MM.1S (cell line): Measurements from ENCODE around the gene CEP68.

ENCODE experiments used
- DNase-seq: peaks from one replicate; pipeline ENCODE4 v3.0.0-alpha.2; 2015
- H2AFZ ChIP-seq: fragments of 300-600 bp; sonication (generic); 2 replicates; pipeline ENCODE4 v1.6.0; 2016; ENCODE audit warnings: antibody characterized with exemption, low read length
- H3F3A ChIP-seq: fragments of 300-600 bp; sonication (generic); 2 replicates; pipeline ENCODE4 v1.6.1; 2016; ENCODE audit warnings: mild to moderate bottlenecking, antibody characterized with exemption, low read length, moderate library complexity, mixed read lengths; ENCODE audit not compliant: insufficient read depth
- H3K27ac ChIP-seq: fragments of 300-600 bp; sonication (generic); 2 replicates; pipeline ENCODE4 v1.5.1; 2016; ENCODE audit warnings: mild to moderate bottlenecking, low read length
- H3K27me3 ChIP-seq: fragments of 300-600 bp; sonication (generic); replicated peaks from 2 replicates; pipeline ENCODE4 v1.6.0; 2016; ENCODE audit warnings: low read length; ENCODE audit not compliant: insufficient read depth
- H3K36me3 ChIP-seq: fragments of 300-600 bp; sonication (generic); replicated peaks from 2 replicates; pipeline ENCODE4 v1.6.1; 2016; ENCODE audit warnings: mild to moderate bottlenecking, low read length, mixed read lengths; ENCODE audit not compliant: insufficient read depth
- H3K4me1 ChIP-seq: fragments of 300-600 bp; sonication (generic); 2 replicates; pipeline ENCODE4 v1.6.1; 2016; ENCODE audit warnings: low read length, mixed read lengths
- H3K4me2 ChIP-seq: fragments of 300-600 bp; sonication (generic); 2 replicates; pipeline ENCODE4 v1.6.0; 2016; ENCODE audit warnings: low read depth, low read length
- H3K4me3 ChIP-seq: fragments of 300-600 bp; sonication (generic); 2 replicates; pipeline ENCODE4 v1.5.1; 2016; ENCODE audit warnings: low read length, mixed read lengths
- H3K79me2 ChIP-seq: fragments of 300-600 bp; sonication (generic); 2 replicates; pipeline ENCODE4 v1.6.1; 2016; ENCODE audit warnings: mixed run types, low read length, mixed read lengths
- H3K9ac ChIP-seq: fragments of 300-600 bp; sonication (generic); 2 replicates; pipeline ENCODE4 v1.6.1; 2016; ENCODE audit warnings: low read length, mixed read lengths
- H3K9me2 ChIP-seq: fragments of 300-600 bp; sonication (generic); replicated peaks from 2 replicates; pipeline ENCODE4 v1.6.1; 2016; ENCODE audit warnings: mild to moderate bottlenecking, low read length, mixed read lengths; ENCODE audit not compliant: insufficient read depth
- H3K9me3 ChIP-seq: fragments of 300-600 bp; sonication (generic); replicated peaks from 2 replicates; pipeline ENCODE4 v1.6.1; 2016; ENCODE audit warnings: mild to moderate bottlenecking, low read length, mixed read lengths; ENCODE audit not compliant: insufficient read depth
- H4K20me1 ChIP-seq: fragments of 300-600 bp; sonication (generic); 2 replicates; pipeline ENCODE4 v1.6.1; 2016; ENCODE audit warnings: mild to moderate bottlenecking, low read length, moderate library complexity, mixed read lengths; ENCODE audit not compliant: insufficient read depth
- CTCF ChIP-seq: fragments of 300-600 bp; sonication (generic); IDR thresholded peaks from 2 replicates; pipeline ENCODE4 v1.5.1; 2016; ENCODE audit warnings: antibody characterized with exemption, low read length, mixed read lengths
- EZH2 ChIP-seq: fragments of 300-600 bp; sonication (generic); optimal IDR thresholded peaks from 2 replicates; pipeline ENCODE3; 2017; ENCODE audit warnings: low read depth, mild to moderate bottlenecking, antibody characterized with exemption, low read length, mixed read lengths
- EZH2phosphoT487 ChIP-seq: fragments of 300-600 bp; sonication (generic); IDR thresholded peaks from 2 replicates; pipeline ENCODE4 v1.6.1; 2018; ENCODE audit warnings: antibody characterized with exemption, low read length

The CEP68 gene

GRCh38 chr2:65072181-65072970, 16.2 kb downstream of the CEP68 start:
- no peak overlapping the region for H2AFZ ChIP-seq
- H3K36me3 ChIP-seq = no peaks in the 10 kb centered on the region
- H3K27ac ChIP-seq = peak overlapping the region; percentile 30; the same call in 1 of the 2 replicates
- DNase-seq = peak; percentile 50
- H3K9me2 ChIP-seq = no peaks in the 10 kb centered on the region
- no peak overlapping the region for H3K4me3 ChIP-seq
- no peak overlapping the region for H3K9ac ChIP-seq
- peak overlapping the region; percentile 44; the same call in 1 of the 2 replicates for H3K4me2 ChIP-seq
- H3K79me2 ChIP-seq = no peaks in the 10 kb centered on the region
- H3F3A ChIP-seq = 0 out of 2 replicates have a peak, but pooled peaks cover 10% of the 10 kb centered on the region
- H3K27me3 ChIP-seq = no peaks in the 10 kb centered on the region
- no peaks in the 10 kb centered on the region for H3K9me3 ChIP-seq
- H3K4me1 ChIP-seq = peaks cover 33% of the 10 kb centered on the region
- no peak for TF ChIP-seq EZH2
- TF ChIP-seq CTCF = no peak
- TF ChIP-seq EZH2phosphoT487 = no peak
- H4K20me1 ChIP-seq = no peaks in the 10 kb centered on the region

GRCh38 chr2:65073879-65074565, 17.8 kb downstream of the CEP68 start:
- no peak overlapping the region for H3K4me2 ChIP-seq
- H4K20me1 ChIP-seq = no peaks in the 10 kb centered on the region
- TF ChIP-seq EZH2 (no peak), CTCF (no peak), EZH2phosphoT487 (no peak)
- no peaks in the 10 kb centered on the region for H3K79me2 ChIP-seq
- H3K27me3 ChIP-seq = no peaks in the 10 kb centered on the region
- H3K9me3 ChIP-seq = no peaks in the 10 kb centered on the region
- H3K9me2 ChIP-seq = no peaks in the 10 kb centered on the region
- H3K4me1 ChIP-seq = peaks cover 33% of the 10 kb centered on the region
- no peaks in the 10 kb centered on the region for H3K36me3 ChIP-seq
- DNase-seq = no peak
- no peak overlapping the region for H3K27ac ChIP-seq
- H3K9ac ChIP-seq = no peak overlapping the region
- H2AFZ ChIP-seq = no peak overlapping the region
- no peak overlapping the region for H3K4me3 ChIP-seq
- 0 out of 2 replicates have a peak, but pooled peaks cover 10% of the 10 kb centered on the region for H3F3A ChIP-seq

- H3K27ac ChIP-seq = no peak overlapping the region
- no peaks in the 10 kb centered on the region for H3K36me3 ChIP-seq
These were observed 19.0 kb downstream of the CEP68 start for GRCh38 chr2:65075176-65075575.

More at GRCh38 chr2:65075176-65075575, 19.0 kb downstream of the CEP68 start:
- no peak overlapping the region for H2AFZ ChIP-seq
- no peak overlapping the region for H3K4me3 ChIP-seq
- no peaks in the 10 kb centered on the region for H3K9me2 ChIP-seq
- TF ChIP-seq EZH2 (no peak), EZH2phosphoT487 (no peak), CTCF (no peak)
- H3K9ac ChIP-seq = no peak overlapping the region
- H3K9me3 ChIP-seq = no peaks in the 10 kb centered on the region
- no peak for DNase-seq
- no peaks in the 10 kb centered on the region for H3K27me3 ChIP-seq
- H3K4me1 ChIP-seq = peaks cover 33% of the 10 kb centered on the region
- H3F3A ChIP-seq = 0 out of 2 replicates have a peak, but pooled peaks cover 10% of the 10 kb centered on the region
- no peaks in the 10 kb centered on the region for H3K79me2 ChIP-seq
- H4K20me1 ChIP-seq = no peaks in the 10 kb centered on the region
- H3K4me2 ChIP-seq = no peak overlapping the region
